MCF 10A (cell line): ENCODE results near the gene GABRG3. TPM values are rescaled to one million over a fixed set of nuclear protein-coding genes. Genes with fewer than 3 reads are reported as not detected.

Experiments
- BruUV-seq: library from RNA; stranded (reverse); fragments of 400-500 nt; replicated peaks from 2 replicates; lab custom pipeline; 2021; lab: Mats Ljungman, UMichigan
- CTCF ChIA-PET: fragments of 300-600 bp; sonication (Branson Sonifier 250); formaldehyde crosslinking; extraction: SDS; loops from one replicate; lab custom pipeline; 2021; ENCODE audit warnings: antibody characterized with exemption, inconsistent platforms; lab: Yijun Ruan, JAX
- POLR2A ChIA-PET: fragments of 300-600, 350-650 bp; sonication (Branson Sonifier 250); formaldehyde crosslinking; extraction: SDS; loops from one replicate; lab custom pipeline; 2020; ENCODE audit warnings: antibody characterized with exemption, inconsistent platforms; lab: Yijun Ruan, JAX
- DNase-seq: peaks from one replicate; pipeline ENCODE4 v3.0.0-alpha.2; 2018; ENCODE audit not compliant: unreplicated experiment
- H3K27ac Mint-ChIP-seq: one replicate; pipeline ENCODE4 v1.8.0; 2022; ENCODE audit warnings: mild to moderate bottlenecking, low read depth, mixed read lengths; ENCODE audit not compliant: unreplicated experiment
- H3K27me3 Mint-ChIP-seq: one replicate; pipeline ENCODE4 v1.8.0; 2022; ENCODE audit warnings: mixed read lengths; ENCODE audit not compliant: insufficient read depth, unreplicated experiment
- H3K36me3 Mint-ChIP-seq: one replicate; pipeline ENCODE4 v1.8.0; 2022; ENCODE audit warnings: mild to moderate bottlenecking, moderate library complexity, mixed read lengths; ENCODE audit not compliant: insufficient read depth, unreplicated experiment
- H3K4me1 Mint-ChIP-seq: one replicate; pipeline ENCODE4 v1.8.0; 2022; ENCODE audit warnings: mixed read lengths; ENCODE audit not compliant: insufficient read depth, unreplicated experiment
- H3K4me3 Mint-ChIP-seq: one replicate; pipeline ENCODE4 v1.8.0; 2022; ENCODE audit warnings: mild to moderate bottlenecking, moderate library complexity, mixed read lengths; ENCODE audit not compliant: unreplicated experiment
- H3K9me3 Mint-ChIP-seq: one replicate; pipeline ENCODE4 v1.8.0; 2022; ENCODE audit warnings: mixed read lengths; ENCODE audit not compliant: unreplicated experiment
- CTCF ChIP-seq: fragments of 200-600 bp; IDR thresholded peaks from one replicate; pipeline ENCODE4 v1.8.0; 2022; ENCODE audit warnings: antibody characterized with exemption, mild to moderate bottlenecking; ENCODE audit not compliant: unreplicated experiment
- intact Hi-C: fragments of 100-400 bp; cut with micrococcal nuclease; formaldehyde crosslinking; loops from 2 replicates; pipeline ENCODE4 v1.14.1; 2022
- total RNA-seq: library from RNA; stranded (reverse); gene quantifications from 2 replicates; pipeline ENCODE4 v1.2.3, GENCODE V29; 2022

GABRG3 gene
- total RNA-seq, 1 experiment from 2014 or later = not detected

- H3K9me3 Mint-ChIP-seq = peaks cover 5% of the 10 kb centered on the region
- H3K4me3 Mint-ChIP-seq = no peak overlapping the region
- no TSS peak for BruUV-seq
- ChIA-PET CTCF (interaction anchor here (0.5 to 0.7 kb wide), 2 partner anchors 198 to 1978 kb away, joined by 3 read pairs; no protein-coding TSS in a partner anchor), POLR2A (interaction anchor here (0.8 kb wide), 1 partner anchor 20 kb away, joined by 4 read pairs; no protein-coding TSS in a partner anchor)
- no peak for DNase-seq
- H3K27me3 Mint-ChIP-seq = no peaks in the 10 kb centered on the region
- intact Hi-C loops = no loop called here
- no peaks in the 10 kb centered on the region for H3K36me3 Mint-ChIP-seq
- no peak overlapping the region for H3K27ac Mint-ChIP-seq
- H3K4me1 Mint-ChIP-seq = no peaks in the 10 kb centered on the region
- TF ChIP-seq CTCF = no peak
These were observed 502.9 kb downstream of the GABRG3 start for GRCh38 chr15:27473845-27474244.

- no peaks in the 10 kb centered on the region for H3K27me3 Mint-ChIP-seq
- ChIA-PET CTCF (no interaction called here), POLR2A (no interaction called here)
- no peaks in the 10 kb centered on the region for H3K4me1 Mint-ChIP-seq
- intact Hi-C loops = no loop called here
- H3K27ac Mint-ChIP-seq = no peak overlapping the region
- H3K4me3 Mint-ChIP-seq = no peak overlapping the region
- no peaks in the 10 kb centered on the region for H3K36me3 Mint-ChIP-seq
- no peak for DNase-seq
- peaks cover 7% of the 10 kb centered on the region for H3K9me3 Mint-ChIP-seq
- BruUV-seq = no TSS peak
- no peak for TF ChIP-seq CTCF
These were observed 504.4 kb downstream of the GABRG3 start for GRCh38 chr15:27475395-27475794.

GRCh38 chr15:27479296-27480140, 508.5 kb downstream of the GABRG3 start:
- Mint-ChIP-seq H3K27me3 (no peaks in the 10 kb centered on the region), H3K4me3 (no peak overlapping the region), H3K4me1 (no peaks in the 10 kb centered on the region), H3K36me3 (no peaks in the 10 kb centered on the region), H3K27ac (no peak overlapping the region), H3K9me3 (peaks cover 17% of the 10 kb centered on the region)
- ChIA-PET CTCF (no interaction called here), POLR2A (no interaction called here)
- no TSS peak for BruUV-seq
- no peak for TF ChIP-seq CTCF
- DNase-seq = no peak
- intact Hi-C loops = no loop called here

GRCh38 chr15:27480141-27480530, 509.2 kb downstream of the GABRG3 start:
- CTCF ChIA-PET = no interaction called here
- POLR2A ChIA-PET = no interaction called here
- no peak overlapping the region for H3K27ac Mint-ChIP-seq
- no peaks in the 10 kb centered on the region for H3K27me3 Mint-ChIP-seq
- no peak for DNase-seq
- BruUV-seq = no TSS peak
- H3K9me3 Mint-ChIP-seq = peaks cover 23% of the 10 kb centered on the region
- intact Hi-C loops = no loop called here
- TF ChIP-seq CTCF = no peak
- no peaks in the 10 kb centered on the region for H3K4me1 Mint-ChIP-seq
- no peak overlapping the region for H3K4me3 Mint-ChIP-seq
- H3K36me3 Mint-ChIP-seq = no peaks in the 10 kb centered on the region
